Liver (tissue), 9 donors: ENCODE data around the gene TMIGD1. TPM values are rescaled to one million over a fixed set of nuclear protein-coding genes. Genes with fewer than 3 reads are reported as not detected.

Source experiments
- DNase-seq: peaks from one replicate; pipeline ENCODE4 v3.0.0-alpha.2; 2017; ENCODE audit warnings: low spot score
- H3K27ac ChIP-seq, 2 donors: one replicate each; pipeline ENCODE4 v1.7.0; 2013; ENCODE audit warnings: inconsistent platforms in 2 of 2, low read length in 2 of 2, control low read depth in 1 of 2, low read depth in 1 of 2, mild to moderate bottlenecking in 1 of 2
- H3K27me3 ChIP-seq, 4 donors: one replicate each; pipeline versions ENCODE4 v1.6.1 to v1.7.0; 2013; ENCODE audit warnings: low read length in 3 of 4, inconsistent platforms in 1 of 4, mild to moderate bottlenecking in 1 of 4, moderate library complexity in 1 of 4; ENCODE audit not compliant: control insufficient read depth in 4 of 4, insufficient read depth in 4 of 4
- H3K36me3 ChIP-seq, 4 donors: one replicate each; pipeline versions ENCODE4 v1.6.1 to v1.7.0; 2013; ENCODE audit warnings: low read length in 3 of 4, mild to moderate bottlenecking in 3 of 4, low read depth in 1 of 4, moderate library complexity in 1 of 4; ENCODE audit not compliant: control insufficient read depth in 4 of 4, insufficient read depth in 3 of 4
- H3K4me1 ChIP-seq, 4 donors: one replicate each; pipeline versions ENCODE4 v1.6.1 to v1.7.0; 2013; ENCODE audit warnings: low read length in 3 of 4, mild to moderate bottlenecking in 3 of 4, moderate library complexity in 1 of 4; ENCODE audit not compliant: control insufficient read depth in 4 of 4, insufficient read depth in 4 of 4
- H3K4me3 ChIP-seq, 3 donors: one replicate each; pipeline versions ENCODE4 v1.6.1 to v1.7.0; 2013; ENCODE audit warnings: low read length in 3 of 3, control low read depth in 1 of 3, low read depth in 1 of 3, mild to moderate bottlenecking in 1 of 3
- H3K9ac ChIP-seq, 2 donors: one replicate each; pipeline ENCODE4 v1.7.0; 2013; ENCODE audit warnings: low read length in 2 of 2, mild to moderate bottlenecking in 2 of 2, moderate library complexity in 2 of 2, control low read depth in 1 of 2, low read depth in 1 of 2
- H3K9me3 ChIP-seq, 4 donors: one replicate each; pipeline versions ENCODE4 v1.6.1 to v1.7.0; 2013; ENCODE audit warnings: low read length in 3 of 4; ENCODE audit not compliant: control insufficient read depth in 4 of 4
- CTCF ChIP-seq: fragments of 150-350 bp; IDR thresholded peaks from 2 replicates; pipeline ENCODE4 v1.5.1; 2017; ENCODE audit warnings: improper control_type of control experiment, low read depth, low read length; ENCODE audit not compliant: missing input control
- EGR1 ChIP-seq, 2 donors: IDR thresholded peaks; 2 replicates each; pipeline ENCODE4 v1.6.1; 2016 to 2018; ENCODE audit warnings: antibody characterized with exemption in 2 of 2, low read depth in 2 of 2
- FOXA1 ChIP-seq: IDR thresholded peaks from 2 replicates; pipeline ENCODE4 v1.6.1; 2016; ENCODE audit warnings: antibody characterized with exemption
- FOXA2 ChIP-seq: IDR thresholded peaks from 2 replicates; pipeline ENCODE4 v1.6.1; 2016; ENCODE audit warnings: antibody characterized with exemption
- GABPA ChIP-seq, 2 donors: IDR thresholded peaks in 1 of 2; conservative IDR thresholded peaks in 1 of 2; 2 replicates each; pipeline ENCODE4 v1.6.1; 2016; ENCODE audit warnings: antibody characterized with exemption in 2 of 2, mild to moderate bottlenecking in 1 of 2, moderate library complexity in 1 of 2
- HNF4A ChIP-seq, 2 donors: conservative IDR thresholded peaks; 2 replicates each; pipeline ENCODE4 v1.6.1; 2016; ENCODE audit warnings: antibody characterized with exemption in 2 of 2, mild to moderate bottlenecking in 2 of 2
- HNF4G ChIP-seq: IDR thresholded peaks from 2 replicates; pipeline ENCODE4 v1.6.1; 2016; ENCODE audit warnings: antibody characterized with exemption
- JUND ChIP-seq, 2 donors: IDR thresholded peaks; 2 replicates each; pipeline ENCODE4 v1.6.1; 2016; ENCODE audit warnings: antibody characterized with exemption in 2 of 2
- NR2F2 ChIP-seq: IDR thresholded peaks from 2 replicates; pipeline ENCODE4 v1.6.1; 2016; ENCODE audit warnings: antibody characterized with exemption
- RAD21 ChIP-seq, 2 donors: IDR thresholded peaks; 2 replicates each; pipeline ENCODE4 v1.6.1; 2016; ENCODE audit warnings: antibody characterized with exemption in 2 of 2, mild to moderate bottlenecking in 2 of 2
- REST ChIP-seq: IDR thresholded peaks from 2 replicates; pipeline ENCODE4 v1.6.1; 2016; ENCODE audit warnings: antibody characterized with exemption, mild to moderate bottlenecking
- RXRA ChIP-seq, 2 donors: IDR thresholded peaks; 2 replicates each; pipeline ENCODE4 v1.6.1; 2017 to 2018; ENCODE audit warnings: antibody characterized with exemption in 2 of 2, mild to moderate bottlenecking in 1 of 2
- SP1 ChIP-seq: IDR thresholded peaks from 2 replicates; pipeline ENCODE4 v1.6.1; 2018; ENCODE audit warnings: antibody characterized with exemption, mild to moderate bottlenecking
- TAF1 ChIP-seq: conservative IDR thresholded peaks from 2 replicates; pipeline ENCODE4 v1.6.1; 2016; ENCODE audit warnings: antibody characterized with exemption, mild to moderate bottlenecking
- YY1 ChIP-seq: IDR thresholded peaks from 2 replicates; pipeline ENCODE4 v1.6.1; 2016; ENCODE audit warnings: antibody characterized with exemption, mild to moderate bottlenecking
- polyA plus RNA-seq, 2 donors: library from polyadenylated mRNA; stranded (reverse) in 1 of 2; unstranded in 1 of 2; fragments of 200-250 nt in 1 of 2; fragments of >200 nt in 1 of 2; fragmentation: Nextera tagmentation in 1 of 2; extraction: Ambion mirVana in 1 of 2; gene quantifications; one replicate each; pipeline versions ENCODE4 v1.2.1 to v1.2.3, GENCODE V29; 2013 to 2015
- total RNA-seq, 2 donors: library from RNA; depleted of rRNA; stranded (reverse); fragments of >200 nt; gene quantifications; one replicate each; pipeline ENCODE4 v1.2.3, GENCODE V29; 2014
- TF ChIP-seq, protein P1 (sequence below): IDR thresholded peaks from 2 replicates; pipeline ENCODE4 v1.6.1; 2016; ENCODE audit warnings: antibody characterized with exemption
- TF ChIP-seq, protein P2 (sequence below): IDR thresholded peaks from 2 replicates; pipeline ENCODE4 v1.6.1; 2016; ENCODE audit warnings: antibody characterized with exemption
- TF ChIP-seq, protein P3 (sequence below): IDR thresholded peaks from 2 replicates; pipeline ENCODE4 v1.6.1; 2016; ENCODE audit warnings: antibody characterized with exemption
- donor health status: healthy.
- donor health status: healthy.
- donor health status: healthy.
- donor health status: healthy.
- donor health status: healthy.

Gene TMIGD1
- total and polyA plus RNA-seq, 4 donors: not detected

- H3K36me3 ChIP-seq: peaks cover 4 to 17% (median 9%) of the 10 kb centered on the region in 4 donors
- no peak overlapping the region for H3K9ac ChIP-seq
- H3K27me3 ChIP-seq: no peaks in the 10 kb centered on the region
- no peak for DNase-seq
- no peak overlapping the region for H3K27ac ChIP-seq
- no peaks in the 10 kb centered on the region for H3K9me3 ChIP-seq
- TF ChIP-seq REST (no peak), RAD21 (IDR thresholded peaks at IDR 0.05) (no peak), SP1 (no peak), NR2F2 (no peak), RXRA (IDR thresholded peaks at IDR 0.05) (no peak), EGR1 (IDR thresholded peaks at IDR 0.05; ENCODE audit: low read depth in 2 of 2) (no peak), JUND (IDR thresholded peaks at IDR 0.05) (no peak), GABPA (IDR thresholded peaks at IDR 0.05 in 1 of 2, conservative IDR thresholded peaks at IDR 0.05 in 1 of 2) (no peak), TAF1 (no peak), CTCF (no peak), YY1 (no peak), FOXA2 (no peak), HNF4G (no peak), FOXA1 (no peak), HNF4A (conservative IDR thresholded peaks at IDR 0.05) (no peak)
- TF ChIP-seq, protein P1, sequence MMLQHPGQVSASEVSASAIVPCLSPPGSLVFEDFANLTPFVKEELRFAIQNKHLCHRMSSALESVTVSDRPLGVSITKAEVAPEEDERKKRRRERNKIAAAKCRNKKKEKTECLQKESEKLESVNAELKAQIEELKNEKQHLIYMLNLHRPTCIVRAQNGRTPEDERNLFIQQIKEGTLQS: no peak
- TF ChIP-seq, protein P2, sequence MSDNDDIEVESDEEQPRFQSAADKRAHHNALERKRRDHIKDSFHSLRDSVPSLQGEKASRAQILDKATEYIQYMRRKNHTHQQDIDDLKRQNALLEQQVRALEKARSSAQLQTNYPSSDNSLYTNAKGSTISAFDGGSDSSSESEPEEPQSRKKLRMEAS: no peak
- TF ChIP-seq, protein P3, sequence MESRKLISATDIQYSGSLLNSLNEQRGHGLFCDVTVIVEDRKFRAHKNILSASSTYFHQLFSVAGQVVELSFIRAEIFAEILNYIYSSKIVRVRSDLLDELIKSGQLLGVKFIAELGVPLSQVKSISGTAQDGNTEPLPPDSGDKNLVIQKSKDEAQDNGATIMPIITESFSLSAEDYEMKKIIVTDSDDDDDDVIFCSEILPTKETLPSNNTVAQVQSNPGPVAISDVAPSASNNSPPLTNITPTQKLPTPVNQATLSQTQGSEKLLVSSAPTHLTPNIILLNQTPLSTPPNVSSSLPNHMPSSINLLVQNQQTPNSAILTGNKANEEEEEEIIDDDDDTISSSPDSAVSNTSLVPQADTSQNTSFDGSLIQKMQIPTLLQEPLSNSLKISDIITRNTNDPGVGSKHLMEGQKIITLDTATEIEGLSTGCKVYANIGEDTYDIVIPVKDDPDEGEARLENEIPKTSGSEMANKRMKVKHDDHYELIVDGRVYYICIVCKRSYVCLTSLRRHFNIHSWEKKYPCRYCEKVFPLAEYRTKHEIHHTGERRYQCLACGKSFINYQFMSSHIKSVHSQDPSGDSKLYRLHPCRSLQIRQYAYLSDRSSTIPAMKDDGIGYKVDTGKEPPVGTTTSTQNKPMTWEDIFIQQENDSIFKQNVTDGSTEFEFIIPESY: no peak
- no peaks in the 10 kb centered on the region for H3K4me1 ChIP-seq
- no peak overlapping the region for H3K4me3 ChIP-seq
These were observed 54.7 kb downstream of the TMIGD1 start for GRCh38 chr17:30279156-30279555.

GRCh38 chr17:30278032-30278431, 55.8 kb downstream of the TMIGD1 start:
- Histone ChIP-seq H3K27me3 (no peaks in the 10 kb centered on the region), H3K9me3 (no peaks in the 10 kb centered on the region), H3K4me1 (no peaks in the 10 kb centered on the region), H3K36me3 (peaks cover 4 to 18% (median 13%) of the 10 kb centered on the region in 4 donors), H3K27ac (no peak overlapping the region), H3K4me3 (no peak overlapping the region), H3K9ac (no peak overlapping the region)
- TF ChIP-seq EGR1 (IDR thresholded peaks at IDR 0.05; ENCODE audit: low read depth in 2 of 2) (no peak), CTCF (peak; percentile 69), RAD21 (IDR thresholded peaks at IDR 0.05) (peak; percentile 88 to 92)
- DNase-seq: no peak
